Measurements from ENCODE around the gene RAB39A. TPM values are rescaled to one million over a fixed set of nuclear protein-coding genes. Genes with fewer than 3 reads are reported as not detected.

The RAB39A gene
- total and polyA plus RNA-seq, 2 experiments from 2014 or later = 0.43 TPM; not detected in 1

- Histone ChIP-seq H3K4me1 (ENCODE audit: insufficient read depth) (no peaks in the 10 kb centered on the region), H4K20me1 (ENCODE audit: insufficient read depth, poor library complexity, severe bottlenecking) (no peaks in the 10 kb centered on the region), H3K27ac (no peak overlapping the region), H2AFZ (no peak overlapping the region), H3K9me2 (replicated peaks; ENCODE audit: insufficient read depth) (no peaks in the 10 kb centered on the region), H3K9me3 (ENCODE audit: low read depth) (no peaks in the 10 kb centered on the region), H3K4me2 (no peak overlapping the region), H3K27me3 (no peaks in the 10 kb centered on the region), H3K4me3 (no peak overlapping the region), H3K36me3 (replicated peaks; ENCODE audit: insufficient read depth, low read depth) (no peaks in the 10 kb centered on the region), H3K79me2 (no peaks in the 10 kb centered on the region)
- WGBS (ENCODE audit: low lambda C conversion rate, missing lambda C conversion rate) = 69% methylated on average over 5 of the region's 5 CpGs
- TF ChIP-seq CTCF (IDR thresholded peaks at IDR 0.05; ENCODE audit: poor library complexity) (no peak), EZH2 (IDR thresholded peaks at IDR 0.05; ENCODE audit: borderline replicate concordance) (no peak), EZH2phosphoT487 (IDR thresholded peaks at IDR 0.05; ENCODE audit: low read depth, severe bottlenecking, unreplicated experiment) (no peak)
- no peak for DNase-seq (ENCODE audit: low spot score)
Measured at GRCh38 chr11:107991868-107992414, 63.7 kb downstream of the RAB39A start.

GRCh38 chr11:107996006-107996776, 67.9 kb downstream of the RAB39A start:
- Histone ChIP-seq H3K4me1 (ENCODE audit: insufficient read depth) (no peaks in the 10 kb centered on the region), H3K9me2 (replicated peaks; ENCODE audit: insufficient read depth) (no peaks in the 10 kb centered on the region), H3K79me2 (no peaks in the 10 kb centered on the region), H3K4me2 (no peak overlapping the region), H3K9me3 (ENCODE audit: low read depth) (no peaks in the 10 kb centered on the region), H2AFZ (no peak overlapping the region), H3K36me3 (replicated peaks; ENCODE audit: insufficient read depth, low read depth) (no peaks in the 10 kb centered on the region), H3K4me3 (no peak overlapping the region), H3K27me3 (no peaks in the 10 kb centered on the region), H4K20me1 (ENCODE audit: insufficient read depth, poor library complexity, severe bottlenecking) (no peaks in the 10 kb centered on the region), H3K27ac (no peak overlapping the region)
- 38% methylated on average over 5 of the region's 5 CpGs for WGBS (ENCODE audit: low lambda C conversion rate, missing lambda C conversion rate)
- DNase-seq (ENCODE audit: low spot score) = peak; percentile 11
- no peak for TF ChIP-seq EZH2phosphoT487 (IDR thresholded peaks at IDR 0.05; ENCODE audit: low read depth, severe bottlenecking, unreplicated experiment)
- no peak for TF ChIP-seq CTCF (IDR thresholded peaks at IDR 0.05; ENCODE audit: poor library complexity)
- TF ChIP-seq EZH2 (IDR thresholded peaks at IDR 0.05; ENCODE audit: borderline replicate concordance) = no peak

- no peak overlapping the region for H3K27ac ChIP-seq
- H3K9me2 ChIP-seq (replicated peaks; ENCODE audit: insufficient read depth) = no peaks in the 10 kb centered on the region
- H3K4me1 ChIP-seq (ENCODE audit: insufficient read depth) = no peaks in the 10 kb centered on the region
- no peaks in the 10 kb centered on the region for H3K9me3 ChIP-seq (ENCODE audit: low read depth)
- no peak overlapping the region for H3K4me2 ChIP-seq
- no peaks in the 10 kb centered on the region for H3K79me2 ChIP-seq
- DNase-seq (ENCODE audit: low spot score) = no peak
- WGBS (ENCODE audit: low lambda C conversion rate, missing lambda C conversion rate) = 98% methylated on average over 6 of the region's 6 CpGs
- no peaks in the 10 kb centered on the region for H3K27me3 ChIP-seq
- H4K20me1 ChIP-seq (ENCODE audit: insufficient read depth, poor library complexity, severe bottlenecking) = no peaks in the 10 kb centered on the region
- TF ChIP-seq CTCF (IDR thresholded peaks at IDR 0.05; ENCODE audit: poor library complexity) (no peak), EZH2phosphoT487 (IDR thresholded peaks at IDR 0.05; ENCODE audit: low read depth, severe bottlenecking, unreplicated experiment) (no peak), EZH2 (IDR thresholded peaks at IDR 0.05; ENCODE audit: borderline replicate concordance) (no peak)
- no peaks in the 10 kb centered on the region for H3K36me3 ChIP-seq (replicated peaks; ENCODE audit: insufficient read depth, low read depth)
- no peak overlapping the region for H2AFZ ChIP-seq
- H3K4me3 ChIP-seq = no peak overlapping the region
Measured at GRCh38 chr11:107998761-107999160, 70.5 kb downstream of the RAB39A start.

Data from hepatocyte (in vitro differentiated cells).